HG03097 (cell line): ENCODE measurements around the gene HCN4.

Experiments
- ATAC-seq: cut with Tn5 transposase; IDR thresholded peaks from one replicate; pipeline ENCODE4 v1.9.1; 2021; ENCODE audit not compliant: unreplicated experiment, low FRiP score

The HCN4 gene

DNA sequence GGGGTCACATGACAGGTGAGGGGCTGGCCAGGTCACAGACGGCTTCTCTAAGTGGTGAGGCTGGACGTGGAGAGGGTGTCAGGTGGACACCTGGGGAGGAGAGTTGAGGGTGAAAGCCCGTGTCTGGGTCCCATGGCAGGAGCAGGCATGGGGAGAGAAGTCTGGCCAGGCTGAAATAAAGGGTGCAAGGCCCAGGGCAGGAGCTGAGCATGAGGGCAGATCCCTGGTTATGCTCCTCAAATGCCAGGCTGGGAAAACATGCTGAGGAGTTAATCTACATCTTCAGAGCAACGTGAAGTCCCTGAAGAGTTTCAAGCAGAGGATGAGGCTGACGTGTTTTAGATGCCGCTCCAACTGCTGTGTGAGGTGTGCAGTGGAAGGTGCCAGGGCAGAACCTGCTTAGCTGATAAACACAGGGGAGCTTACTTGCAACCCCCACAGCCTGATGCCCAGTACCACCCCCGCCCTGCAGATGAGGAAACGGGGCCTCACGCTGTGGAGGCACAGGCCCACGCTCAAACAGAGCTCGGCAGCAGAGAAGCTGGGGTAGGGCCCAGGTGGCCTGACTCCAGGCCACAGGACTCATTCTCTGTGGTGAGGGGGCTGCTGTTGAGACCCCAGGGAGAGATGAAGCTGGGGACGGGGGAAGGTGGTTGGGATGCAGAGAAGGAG, 40.5 kb downstream of the HCN4 start:
- no peak for ATAC-seq

- no peak for ATAC-seq
These were observed 42.6 kb downstream of the HCN4 start for GRCh38 chr15:73326157-73326556.

DNA sequence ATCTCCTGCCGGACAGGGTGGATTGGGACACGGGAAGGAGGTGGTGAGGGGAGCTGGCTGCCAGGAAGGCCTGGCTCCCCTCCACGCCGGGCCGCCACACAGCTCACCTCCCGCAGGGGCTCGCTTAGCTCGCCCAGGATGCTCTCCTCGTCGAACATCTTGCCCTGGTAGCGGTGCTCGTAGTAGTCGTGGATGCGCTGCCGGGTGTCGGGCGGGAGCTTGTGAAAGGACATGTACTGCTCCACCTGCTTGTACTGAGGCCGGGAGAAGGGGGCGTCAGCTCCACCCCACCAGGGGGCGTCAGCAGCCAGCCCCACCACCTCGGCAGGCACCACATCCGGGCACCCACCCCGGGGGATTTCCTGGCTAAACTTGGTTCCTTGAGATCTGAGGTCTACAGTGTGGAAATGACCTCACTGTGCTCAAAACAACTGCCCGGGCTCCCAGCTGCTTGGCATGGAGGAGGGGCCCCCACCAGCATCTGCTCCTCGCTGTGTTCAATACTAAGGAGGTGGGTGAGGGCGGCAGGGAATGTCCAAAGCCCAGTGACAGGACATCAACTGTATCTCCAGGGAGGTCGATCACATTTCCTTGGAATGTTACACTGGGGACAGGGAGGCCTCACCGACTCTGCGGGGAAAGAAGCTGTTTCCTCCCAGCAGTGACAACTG, 43.4 kb downstream of the HCN4 start:
- ATAC-seq, result no peak

DNA sequence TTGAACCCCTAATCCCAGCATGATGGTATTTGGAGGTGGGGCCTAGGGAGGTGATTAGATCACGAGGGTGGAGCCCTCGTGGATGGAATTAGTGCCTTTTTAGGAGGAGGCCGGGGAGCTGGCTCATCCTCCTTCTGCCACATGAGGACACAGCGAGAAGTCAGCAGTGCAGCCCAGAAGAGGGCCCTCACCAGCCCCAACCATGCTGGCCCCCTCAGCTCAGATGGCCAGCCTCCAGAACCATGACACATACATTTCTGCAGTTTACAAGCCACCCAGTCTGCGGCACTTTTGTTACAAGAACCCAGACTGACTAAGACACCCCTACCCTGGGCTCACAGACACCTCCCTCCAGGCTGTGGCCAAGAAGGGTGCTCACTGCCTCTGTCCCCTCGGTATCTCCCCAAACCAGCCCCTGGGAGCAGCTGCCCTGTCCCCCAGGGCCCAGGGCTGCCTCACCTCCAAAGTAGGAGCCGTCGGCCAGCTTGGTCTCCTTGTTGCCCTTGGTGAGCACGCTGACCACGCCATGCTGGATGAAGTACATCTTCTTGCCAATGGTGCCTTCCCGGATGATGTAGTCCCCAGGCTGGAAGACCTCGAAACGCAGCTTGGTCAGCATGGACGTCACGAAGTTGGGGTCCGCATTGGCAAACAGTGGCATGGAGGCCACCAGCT, 44.1 kb downstream of the HCN4 start:
- no peak for ATAC-seq

DNA sequence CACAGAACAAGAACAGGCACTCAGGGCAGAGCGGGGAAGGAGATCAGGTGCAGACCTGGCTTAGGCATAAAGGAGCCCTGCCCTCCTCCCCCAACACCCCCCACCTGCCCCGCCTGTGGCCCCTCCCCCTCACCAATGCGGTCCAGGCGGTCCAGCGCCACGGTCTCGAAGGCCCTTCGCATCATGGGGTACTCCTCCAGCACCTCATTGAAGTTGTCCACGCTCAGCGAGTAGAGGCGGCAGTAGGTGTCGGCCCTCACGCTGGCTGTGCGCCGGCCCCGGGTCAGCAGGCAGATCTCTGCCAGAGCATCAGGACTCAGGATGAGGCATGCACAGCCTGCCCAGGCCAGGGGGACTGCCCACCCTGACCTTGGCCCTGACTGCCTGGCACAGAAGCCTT, 44.8 kb downstream of the HCN4 start:
- ATAC-seq, result no peak

DNA sequence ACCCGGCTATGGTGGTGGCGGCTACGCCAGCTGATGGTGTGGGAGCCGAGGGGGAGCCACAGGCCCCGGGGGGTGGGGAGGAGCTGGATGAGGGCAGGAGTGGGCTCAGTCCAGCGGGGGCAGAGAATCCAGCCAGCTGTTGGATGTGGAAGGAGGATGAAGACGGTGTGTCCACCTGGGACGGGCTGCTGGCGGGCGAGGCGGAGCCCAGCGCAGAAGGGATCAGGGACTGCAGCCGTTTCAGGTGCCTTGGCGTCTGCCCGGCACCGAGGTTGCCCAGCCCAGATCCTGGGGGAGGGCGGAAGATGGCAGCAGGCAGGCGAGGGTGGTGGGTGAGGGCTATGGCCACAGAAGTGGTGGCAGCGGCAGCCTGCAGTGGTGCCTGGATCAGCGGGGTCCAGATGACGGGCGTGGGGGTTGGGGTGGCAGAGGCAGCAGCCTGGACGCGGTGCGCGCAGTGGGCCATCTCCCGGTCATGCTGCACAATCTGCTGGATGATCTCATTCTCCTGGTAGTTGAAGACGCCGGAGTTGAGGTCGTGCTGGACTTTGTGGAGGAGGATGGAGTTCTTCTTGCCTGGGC, 45.3 kb downstream of the HCN4 start:
- ATAC-seq, result no peak

GRCh38 chr15:73322665-73323373, 45.9 kb downstream of the HCN4 start:
- ATAC-seq, result no peak

DNA sequence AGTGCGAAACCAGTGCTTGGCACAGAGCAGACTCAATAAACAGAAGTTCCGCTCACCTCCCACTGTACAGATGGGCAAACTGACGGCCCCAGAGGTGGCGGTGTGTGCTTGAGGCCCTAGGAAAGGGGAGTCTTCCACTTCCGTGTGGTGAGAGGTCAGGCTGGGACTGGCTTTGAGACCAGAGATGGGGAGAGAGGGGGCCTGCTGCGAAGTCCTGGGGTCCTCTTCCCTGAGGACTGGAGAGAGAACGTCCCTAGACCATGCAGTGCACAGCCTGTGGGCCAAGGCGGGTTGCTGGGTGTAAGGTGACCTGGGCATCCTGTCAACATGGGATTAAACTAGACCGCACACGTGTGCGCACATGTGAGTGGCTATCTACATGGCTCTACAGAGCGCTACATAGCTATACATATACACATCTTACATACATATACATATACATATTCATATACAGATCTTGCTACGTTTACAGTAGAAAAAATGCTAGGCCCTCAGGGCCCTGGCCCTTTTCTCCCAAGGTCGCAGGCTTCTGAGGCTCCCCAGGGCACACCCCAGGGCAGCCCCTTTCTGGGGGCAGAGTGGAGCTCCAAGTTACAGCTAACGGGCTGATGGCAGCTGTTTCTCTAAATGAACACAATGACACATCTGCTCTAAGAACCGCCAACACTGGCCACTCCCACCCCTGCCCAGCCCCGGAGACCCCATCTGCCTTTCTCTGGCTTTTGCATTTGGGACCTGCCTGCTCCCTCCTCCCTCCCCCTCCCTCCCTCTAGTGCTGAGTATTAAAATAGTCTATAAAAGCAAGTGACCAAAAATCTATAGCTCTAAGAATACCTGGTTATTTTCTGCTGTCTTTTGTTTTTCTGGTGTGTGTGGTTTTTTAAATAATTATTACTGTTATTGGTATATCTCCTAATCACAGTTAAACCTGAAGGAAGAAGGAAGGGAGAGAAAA, 47.0 kb downstream of the HCN4 start:
- ATAC-seq, result no peak

- no peak for ATAC-seq
These were observed 48.1 kb downstream of the HCN4 start for GRCh38 chr15:73320619-73321180.

DNA sequence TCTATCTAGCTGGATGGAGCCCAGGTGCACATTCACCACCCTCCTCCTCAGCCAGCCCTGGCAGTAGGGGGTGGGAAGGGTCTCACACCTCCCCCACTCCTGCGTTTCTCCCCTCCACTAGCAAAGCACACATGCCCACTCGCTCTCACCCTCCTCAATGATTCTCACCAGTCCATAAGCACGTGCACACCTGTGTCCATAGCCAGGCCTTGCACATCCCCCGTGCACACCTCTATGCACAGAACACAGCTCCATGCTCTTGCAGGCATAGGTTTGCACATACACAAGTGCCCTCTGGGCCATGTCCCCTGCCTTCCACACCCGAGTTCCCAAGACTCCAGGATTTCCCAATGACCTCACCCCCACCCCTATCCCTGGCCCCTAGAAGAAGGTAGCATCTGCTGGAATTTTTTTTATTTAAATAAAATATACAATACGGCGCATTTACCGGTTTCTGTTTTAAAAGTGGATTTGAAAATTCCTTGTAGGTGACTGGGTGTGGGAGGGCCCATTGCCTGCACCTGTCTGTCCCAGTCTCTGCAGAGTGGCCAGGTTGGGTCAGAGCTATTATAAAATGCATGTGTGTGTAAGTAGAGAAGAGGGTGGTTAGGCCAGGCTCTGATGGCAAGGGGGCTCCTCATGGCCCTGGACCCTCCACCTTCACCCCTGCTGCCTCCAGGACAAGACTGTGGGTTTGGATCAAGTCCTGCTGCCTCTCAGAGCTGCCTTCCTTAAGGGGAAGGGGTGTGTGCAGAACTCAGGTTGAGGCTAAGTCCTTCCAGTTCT, 49.1 kb downstream of the HCN4 start:
- no peak for ATAC-seq

- ATAC-seq, result no peak
These were observed 50.1 kb downstream of the HCN4 start for GRCh38 chr15:73318463-73319351.

- no peak for ATAC-seq
These were observed 50.9 kb downstream of the HCN4 start for GRCh38 chr15:73317651-73318462.

DNA sequence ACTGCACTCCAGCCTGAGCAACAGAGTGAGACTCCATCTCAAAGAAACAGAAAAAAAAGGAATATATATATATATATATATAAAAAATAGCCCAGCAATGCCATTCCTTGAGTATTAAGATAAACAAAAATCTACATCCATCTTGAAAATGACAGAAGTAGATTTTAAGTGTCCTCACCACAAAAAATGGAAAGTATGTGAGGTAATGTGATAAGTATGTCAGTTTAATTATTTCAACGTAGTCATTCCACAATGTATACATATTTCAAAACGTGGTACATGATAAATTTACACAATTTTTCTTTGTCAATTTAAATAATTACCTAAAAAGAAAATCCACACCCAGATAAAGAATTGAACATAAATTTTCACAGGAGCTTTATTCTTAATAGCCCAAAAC, 54.9 kb downstream of the HCN4 start:
- ATAC-seq, result no peak

GRCh38 chr15:73308305-73308704, 60.5 kb downstream of the HCN4 start:
- ATAC-seq, result no peak

DNA sequence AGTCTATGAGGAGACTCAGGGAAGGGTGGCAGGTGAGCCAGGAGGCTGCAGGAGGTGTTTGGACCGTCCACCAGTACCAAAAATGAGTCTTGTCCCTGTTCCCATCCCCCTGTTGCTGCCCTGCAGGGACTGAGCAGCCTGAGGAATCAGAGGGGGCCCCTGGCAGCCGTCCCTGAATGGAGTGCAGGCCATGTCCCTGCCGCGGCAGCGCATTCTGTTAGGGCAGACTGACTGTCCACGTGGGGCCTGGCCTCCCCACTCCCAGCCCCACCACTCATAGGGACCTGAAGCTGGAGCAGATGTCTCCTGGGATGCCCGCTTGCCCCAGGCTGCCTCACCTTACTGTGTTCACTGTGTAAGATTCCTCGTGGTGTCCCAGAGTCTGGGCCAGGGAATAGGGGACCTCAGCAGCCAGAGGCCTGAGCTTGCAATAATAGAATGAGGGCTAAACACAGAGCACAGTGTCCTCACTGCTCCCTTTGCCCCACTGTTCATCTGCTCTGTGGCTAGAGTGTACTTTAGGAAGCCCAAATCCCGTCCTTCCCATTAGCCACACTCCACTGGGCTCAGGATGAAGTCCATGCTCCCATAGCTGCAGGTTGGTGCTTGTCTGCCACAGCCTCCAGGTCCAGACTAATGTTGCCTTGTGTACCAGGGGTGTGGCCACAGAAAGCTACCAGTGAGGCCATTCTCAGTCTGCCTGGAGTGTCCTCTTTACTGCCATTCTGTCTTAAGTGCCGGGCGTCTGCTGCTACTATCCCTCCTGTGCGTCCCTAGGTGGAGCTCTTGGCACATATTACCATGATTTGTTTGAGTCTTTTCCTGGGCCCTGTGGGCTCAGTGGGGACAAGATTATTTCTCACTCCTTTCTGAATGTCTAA, 63.2 kb downstream of the HCN4 start:
- no peak for ATAC-seq

DNA sequence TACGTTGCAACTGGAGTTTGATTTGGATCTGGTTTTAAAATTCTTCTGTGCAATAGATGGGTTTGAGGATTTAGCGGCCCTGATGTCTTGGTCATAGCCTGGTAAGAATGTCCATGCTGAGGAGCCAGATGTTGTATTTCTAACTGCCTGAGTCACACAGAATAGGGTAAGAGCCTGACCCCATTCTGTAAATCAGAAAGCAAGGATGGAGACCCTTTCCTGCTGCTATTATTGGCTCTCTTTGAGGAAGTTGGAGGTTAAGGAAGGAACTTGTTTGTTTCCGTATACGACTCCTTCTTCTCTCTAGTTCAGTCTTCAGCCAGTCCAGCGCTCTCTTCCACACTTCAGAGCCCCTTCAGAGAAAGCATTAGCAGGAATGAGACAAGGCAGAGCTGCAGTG, 65.1 kb downstream of the HCN4 start:
- ATAC-seq, result no peak
